Endometrium (tissue), 2 donors: ENCODE measurements around the gene GPSM1.

ENCODE experiments used
- FAIRE-seq: peaks from 2 replicates; lab custom pipeline; 2012; peaks lifted over from hg19 to GRCh38; lab: Jason Lieb, UNC
- donor health status: control.
- donor health status: control.

The GPSM1 gene

GRCh38 chr9:136291306-136292025 lies 35.9 kb upstream of the GPSM1 start:
- no peak for FAIRE-seq

GRCh38 chr9:136292026-136292538 lies 35.3 kb upstream of the GPSM1 start:
- FAIRE-seq: no peak

GRCh38 chr9:136292591-136293448 lies 34.5 kb upstream of the GPSM1 start:
- no peak for FAIRE-seq

GRCh38 chr9:136293476-136294077 lies 33.8 kb upstream of the GPSM1 start:
- no peak for FAIRE-seq

- no peak for FAIRE-seq
Observed at GRCh38 chr9:136294437-136294836, 32.9 kb upstream of the GPSM1 start.

GRCh38 chr9:136295055-136295454 lies 32.3 kb upstream of the GPSM1 start:
- no peak for FAIRE-seq

- FAIRE-seq: no peak
Observed at GRCh38 chr9:136295542-136296433, 31.6 kb upstream of the GPSM1 start.

GRCh38 chr9:136296434-136297015 lies 30.8 kb upstream of the GPSM1 start:
- FAIRE-seq: no peak

- FAIRE-seq: no peak
Observed at GRCh38 chr9:136297016-136297691, 30.2 kb upstream of the GPSM1 start.

- no peak for FAIRE-seq
Observed at GRCh38 chr9:136297766-136298735, 29.3 kb upstream of the GPSM1 start.

GRCh38 chr9:136299116-136299515 lies 28.2 kb upstream of the GPSM1 start:
- FAIRE-seq: no peak

- no peak for FAIRE-seq
Observed at GRCh38 chr9:136299541-136299940, 27.8 kb upstream of the GPSM1 start.

- no peak for FAIRE-seq
Observed at GRCh38 chr9:136300016-136300545, 27.3 kb upstream of the GPSM1 start.

GRCh38 chr9:136300866-136301265 lies 26.5 kb upstream of the GPSM1 start:
- no peak for FAIRE-seq

GRCh38 chr9:136302527-136302926 lies 24.8 kb upstream of the GPSM1 start:
- no peak for FAIRE-seq

- no peak for FAIRE-seq
Observed at GRCh38 chr9:136303066-136303824, 24.1 kb upstream of the GPSM1 start.

- FAIRE-seq: no peak
Observed at GRCh38 chr9:136303825-136304416, 23.4 kb upstream of the GPSM1 start, which contains the start of gene CCDC187. Gene CCDC187, minus strand, starts transcription at chr9:136304094. Its CDS starts 264 bp downstream, at chr9:136303830.

GRCh38 chr9:136304456-136304855 lies 22.9 kb upstream of the GPSM1 start:
- FAIRE-seq: no peak
